ENCODE results near the gene CDC42BPG. TPM values are rescaled to one million over a fixed set of nuclear protein-coding genes. Genes with fewer than 3 reads are reported as not detected.

Gene CDC42BPG
- total RNA-seq, 1 experiment from 2014 or later, result 30.1 TPM

- Histone ChIP-seq H3K27me3 (ENCODE audit: insufficient read depth, low read length) (no peaks in the 10 kb centered on the region), H3K4me2 (ENCODE audit: low read length) (no peak overlapping the region), H3K4me3 (replicated peaks in 1 of 2; ENCODE audit: low read depth in 1 of 2, low read length in 2 of 2) (no peak overlapping the region), H3K27ac (ENCODE audit: low read depth, low read length) (no peak overlapping the region), H3K9me3 (ENCODE audit: control insufficient read depth in 1 of 2, insufficient read depth in 1 of 2, low read depth in 1 of 2, low read length in 2 of 2) (no peaks in the 10 kb centered on the region), H2AFZ (ENCODE audit: low read depth, low read length, poor library complexity, severe bottlenecking) (no peak overlapping the region), H3K4me1 (ENCODE audit: control insufficient read depth in 1 of 2, insufficient read depth in 2 of 2, low read length in 2 of 2) (peaks cover 7 to 42% of the 10 kb centered on the region in 2 experiments; a peak in 3 of 4 replicates), H3K36me3 (ENCODE audit: control insufficient read depth in 1 of 2, insufficient read depth in 2 of 2, low read length in 2 of 2) (no peaks in the 10 kb centered on the region), H3K9ac (ENCODE audit: low read length) (no peak overlapping the region), H4K20me1 (ENCODE audit: insufficient read depth) (no peaks in the 10 kb centered on the region), H3K9me2 (ENCODE audit: insufficient read depth) (no peaks in the 10 kb centered on the region), H3K79me2 (ENCODE audit: insufficient read depth, low read length) (no peaks in the 10 kb centered on the region)
- no peak for TF ChIP-seq SP1 (IDR thresholded peaks at IDR 0.05; ENCODE audit: low read depth)
- no peak for TF ChIP-seq TCF7L2 (IDR thresholded peaks at IDR 0.05; ENCODE audit: borderline replicate concordance, extremely low read depth, insufficient read depth, insufficient read length)
- no peak for TF ChIP-seq EZH2phosphoT487 (IDR thresholded peaks at IDR 0.05; ENCODE audit: borderline replicate concordance)
- no peak for TF ChIP-seq CBX3 (IDR thresholded peaks at IDR 0.05; ENCODE audit: low read depth)
- ChIA-PET RAD21 (ENCODE audit: low non-redundant PET in 1 of 2, low total read pairs in 2 of 2, uncharacterized antibody in 2 of 2, unreplicated experiment in 2 of 2) (no interaction called here), POLR2A (interaction anchor here (1.2 to 1.3 kb wide), 2 partner anchors 35 to 41 kb away, joined by 3 to 4 read pairs; no protein-coding TSS in a partner anchor), CTCF (interaction anchor here (10.8 kb wide), 1 partner anchor 42 kb away, joined by 112 read pairs; no protein-coding TSS in a partner anchor)
- no peak for ATAC-seq
- intact Hi-C loops (cut with micrococcal nuclease), result no loop called here
- no TSS peak for BruUV-seq (replicated peaks)
- no peak for DNase-seq (ENCODE audit: low read depth, low spot score)
Measured at GRCh38 chr11:64890522-64890939, 46.1 kb upstream of the CDC42BPG start.

- no peak overlapping the region; the same call in 1 of the 2 replicates for H3K27ac ChIP-seq (ENCODE audit: low read depth, low read length)
- peak overlapping the region; percentile 89 for H3K4me2 ChIP-seq (ENCODE audit: low read length)
- no peaks in the 10 kb centered on the region for H3K27me3 ChIP-seq (ENCODE audit: insufficient read depth, low read length)
- H3K36me3 ChIP-seq (ENCODE audit: control insufficient read depth in 1 of 2, insufficient read depth in 2 of 2, low read length in 2 of 2), result no peaks in the 10 kb centered on the region
- peak overlapping the region; percentile 5; the same call in 1 of the 2 replicates for H3K9ac ChIP-seq (ENCODE audit: low read length)
- ChIA-PET POLR2A (interaction anchor here (1.2 kb wide), 1 partner anchor 34 kb away, joined by 4 read pairs; no protein-coding TSS in a partner anchor), RAD21 (ENCODE audit: low non-redundant PET in 1 of 2, low total read pairs in 2 of 2, uncharacterized antibody in 2 of 2, unreplicated experiment in 2 of 2) (interaction anchor here in 1 of 2 experiments (1.2 kb wide), 1 partner anchor 42 kb away, joined by 3 read pairs; no protein-coding TSS in a partner anchor), CTCF (interaction anchor here (2.3 to 10.8 kb wide), 2 partner anchors 40 to 45 kb away, joined by 10 to 112 read pairs; partner anchors contain the start of gene CDC42BPG)
- no peak overlapping the region for H3K4me3 ChIP-seq (replicated peaks in 1 of 2; ENCODE audit: low read depth in 1 of 2, low read length in 2 of 2)
- no peaks in the 10 kb centered on the region for H3K79me2 ChIP-seq (ENCODE audit: insufficient read depth, low read length)
- H3K4me1 ChIP-seq (ENCODE audit: control insufficient read depth in 1 of 2, insufficient read depth in 2 of 2, low read length in 2 of 2), result peaks cover 7 to 39% of the 10 kb centered on the region in 2 experiments; a peak in 3 of 4 replicates
- H3K9me3 ChIP-seq (ENCODE audit: control insufficient read depth in 1 of 2, insufficient read depth in 1 of 2, low read depth in 1 of 2, low read length in 2 of 2), result no peaks in the 10 kb centered on the region
- intact Hi-C loops (cut with micrococcal nuclease), result loop anchor here (5.0 kb wide), 1 partner anchor 102 kb away; no protein-coding TSS in a partner anchor
- BruUV-seq (replicated peaks), result no TSS peak
- DNase-seq (ENCODE audit: low read depth, low spot score) (no peak), ATAC-seq (no peak)
- H2AFZ ChIP-seq (ENCODE audit: low read depth, low read length, poor library complexity, severe bottlenecking), result no peak overlapping the region
- H3K9me2 ChIP-seq (ENCODE audit: insufficient read depth), result no peaks in the 10 kb centered on the region
- H4K20me1 ChIP-seq (ENCODE audit: insufficient read depth), result no peaks in the 10 kb centered on the region
- TF ChIP-seq JUND (IDR thresholded peaks at IDR 0.05) (no peak), REST (IDR thresholded peaks at IDR 0.05; ENCODE audit: low read depth) (no peak), TCF7L2 (IDR thresholded peaks at IDR 0.05; ENCODE audit: borderline replicate concordance, extremely low read depth, insufficient read depth, insufficient read length) (no peak), ELF1 (IDR thresholded peaks at IDR 0.05; ENCODE audit: borderline replicate concordance, low read depth) (no peak), CTCF (IDR thresholded peaks at IDR 0.05 in 2 of 3, conservative IDR thresholded peaks at IDR 0.05 in 1 of 3; ENCODE audit: borderline replicate concordance in 1 of 3, insufficient read depth in 1 of 3, low read depth in 2 of 3, low read length in 2 of 3) (no peak), RAD21 (IDR thresholded peaks at IDR 0.05; ENCODE audit: low read depth) (no peak), ZNF274 (IDR thresholded peaks at IDR 0.05; ENCODE audit: low read depth, low read length) (no peak), CBX3 (IDR thresholded peaks at IDR 0.05; ENCODE audit: low read depth) (no peak), FOSL1 (IDR thresholded peaks at IDR 0.05; ENCODE audit: low read depth) (no peak)
Measured at GRCh38 chr11:64888729-64889511, 44.5 kb upstream of the CDC42BPG start.
